ENCODE data around the gene LRRIQ1.

DNA sequence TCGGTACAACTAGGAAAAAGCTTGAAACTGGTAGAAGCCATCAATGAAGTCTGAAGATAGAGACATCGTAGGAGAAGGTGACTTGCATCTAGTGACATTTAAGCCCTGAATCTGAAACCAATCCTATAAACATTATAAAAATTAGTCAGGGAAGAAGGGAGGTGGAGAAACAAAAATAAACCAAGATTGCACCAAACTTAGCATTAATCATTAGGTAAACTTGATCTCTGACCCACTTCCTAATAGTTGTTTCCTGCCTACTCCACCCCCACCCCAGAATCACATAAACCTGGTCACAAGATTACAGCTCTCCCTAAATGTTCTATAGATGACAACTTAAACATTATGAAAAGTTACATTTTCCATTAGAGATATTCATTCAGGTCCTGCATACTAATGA, 40.5 kb upstream of the LRRIQ1 start:
- TF ChIP-seq BRCA1 (IDR thresholded peaks at IDR 0.05; ENCODE audit: low read depth, low read length) (no peak), JUN (IDR thresholded peaks at IDR 0.05; ENCODE audit: low read depth, low read length) (no peak), POLR2A (IDR thresholded peaks at IDR 0.05; ENCODE audit: control extremely low read depth in 1 of 2, low read depth in 2 of 2, low read length in 2 of 2) (no peak), RAD21 (IDR thresholded peaks at IDR 0.05 in 1 of 2, conservative IDR thresholded peaks at IDR 0.05 in 1 of 2; ENCODE audit: low read depth in 2 of 2, low read length in 2 of 2) (no peak), POLR2AphosphoS5 (IDR thresholded peaks at IDR 0.05; ENCODE audit: low read depth, low read length) (no peak)
- TF ChIP-seq, protein P1, sequence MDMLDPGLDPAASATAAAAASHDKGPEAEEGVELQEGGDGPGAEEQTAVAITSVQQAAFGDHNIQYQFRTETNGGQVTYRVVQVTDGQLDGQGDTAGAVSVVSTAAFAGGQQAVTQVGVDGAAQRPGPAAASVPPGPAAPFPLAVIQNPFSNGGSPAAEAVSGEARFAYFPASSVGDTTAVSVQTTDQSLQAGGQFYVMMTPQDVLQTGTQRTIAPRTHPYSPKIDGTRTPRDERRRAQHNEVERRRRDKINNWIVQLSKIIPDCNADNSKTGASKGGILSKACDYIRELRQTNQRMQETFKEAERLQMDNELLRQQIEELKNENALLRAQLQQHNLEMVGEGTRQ (IDR thresholded peaks at IDR 0.05; ENCODE audit: low read length), result no peak
- TF ChIP-seq, protein P2, sequence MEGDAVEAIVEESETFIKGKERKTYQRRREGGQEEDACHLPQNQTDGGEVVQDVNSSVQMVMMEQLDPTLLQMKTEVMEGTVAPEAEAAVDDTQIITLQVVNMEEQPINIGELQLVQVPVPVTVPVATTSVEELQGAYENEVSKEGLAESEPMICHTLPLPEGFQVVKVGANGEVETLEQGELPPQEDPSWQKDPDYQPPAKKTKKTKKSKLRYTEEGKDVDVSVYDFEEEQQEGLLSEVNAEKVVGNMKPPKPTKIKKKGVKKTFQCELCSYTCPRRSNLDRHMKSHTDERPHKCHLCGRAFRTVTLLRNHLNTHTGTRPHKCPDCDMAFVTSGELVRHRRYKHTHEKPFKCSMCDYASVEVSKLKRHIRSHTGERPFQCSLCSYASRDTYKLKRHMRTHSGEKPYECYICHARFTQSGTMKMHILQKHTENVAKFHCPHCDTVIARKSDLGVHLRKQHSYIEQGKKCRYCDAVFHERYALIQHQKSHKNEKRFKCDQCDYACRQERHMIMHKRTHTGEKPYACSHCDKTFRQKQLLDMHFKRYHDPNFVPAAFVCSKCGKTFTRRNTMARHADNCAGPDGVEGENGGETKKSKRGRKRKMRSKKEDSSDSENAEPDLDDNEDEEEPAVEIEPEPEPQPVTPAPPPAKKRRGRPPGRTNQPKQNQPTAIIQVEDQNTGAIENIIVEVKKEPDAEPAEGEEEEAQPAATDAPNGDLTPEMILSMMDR (IDR thresholded peaks at IDR 0.05; ENCODE audit: control extremely low read depth in 1 of 3, insufficient read depth in 1 of 3, low read depth in 1 of 3, low read length in 3 of 3), result no peak
- TF ChIP-seq, protein P3, sequence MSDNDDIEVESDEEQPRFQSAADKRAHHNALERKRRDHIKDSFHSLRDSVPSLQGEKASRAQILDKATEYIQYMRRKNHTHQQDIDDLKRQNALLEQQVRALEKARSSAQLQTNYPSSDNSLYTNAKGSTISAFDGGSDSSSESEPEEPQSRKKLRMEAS (IDR thresholded peaks at IDR 0.05), result no peak
- TF ChIP-seq, protein P4, sequence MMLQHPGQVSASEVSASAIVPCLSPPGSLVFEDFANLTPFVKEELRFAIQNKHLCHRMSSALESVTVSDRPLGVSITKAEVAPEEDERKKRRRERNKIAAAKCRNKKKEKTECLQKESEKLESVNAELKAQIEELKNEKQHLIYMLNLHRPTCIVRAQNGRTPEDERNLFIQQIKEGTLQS (IDR thresholded peaks at IDR 0.05; ENCODE audit: insufficient read depth, low read depth, low read length), result no peak

All from H1 (cell line).